Pancreas (tissue), 10 donors: ENCODE measurements around the gene FUT9. TPM values are rescaled to one million over a fixed set of nuclear protein-coding genes. Genes with fewer than 3 reads are reported as not detected.

Source experiments
- ATAC-seq, 4 donors: fragments of 200-7000 bp; cut with Tn5 transposase; one replicate each; pipeline versions ENCODE4 v1.8.0 to v1.9.1; 2020; ENCODE audit warnings: mild to moderate bottlenecking in 4 of 4, moderate library complexity in 4 of 4
- DNase-seq, 6 donors: peaks; one replicate each; pipeline ENCODE4 v3.0.0-alpha.2; 2020
- FAIRE-seq: peaks from 2 replicates; lab custom pipeline; 2012; peaks lifted over from hg19 to GRCh38; lab: Jason Lieb, UNC
- H3K27ac ChIP-seq, 4 donors: fragments of 200-600 bp; sonication (generic); 1 replicate in 3 of 4; 2 replicates in 1 of 4; pipeline versions ENCODE4 v1.5.0 to v1.8.0; 2020
- H3K27me3 ChIP-seq, 4 donors: fragments of 200-600 bp; one replicate each; pipeline ENCODE4 v1.8.0; 2021
- H3K36me3 ChIP-seq, 3 donors: fragments of 200-600 bp; sonication (generic) in 1 of 3; one replicate each; pipeline versions ENCODE4 v1.5.0 to v1.8.0; 2020 to 2021
- H3K4me1 ChIP-seq, 3 donors: fragments of 200-600 bp; one replicate each; pipeline ENCODE4 v1.8.0; 2021
- H3K4me3 ChIP-seq, 4 donors: fragments of 200-600 bp; sonication (generic) in 2 of 4; one replicate each; pipeline versions ENCODE4 v1.5.0 to v1.8.0; 2020 to 2021
- H3K9me3 ChIP-seq, 4 donors: fragments of 200-600 bp; one replicate each; pipeline ENCODE4 v1.8.0; 2021
- CTCF ChIP-seq, 4 donors: fragments of 200-600 bp; sonication (generic) in 3 of 4; IDR thresholded peaks; one replicate each; pipeline versions ENCODE4 v1.5.0 to v1.8.0; 2021; ENCODE audit warnings: antibody characterized with exemption in 4 of 4
- WGBS, 2 donors: extraction: QIAGEN DNeasy Blood & Tissue Kit; methylation state at CpG; one replicate each; pipeline ENCODE4 v1.1.7; 2013; 5-methylcytosine and 5-hydroxymethylcytosine counted together
- intact Hi-C, 3 donors: fragments of 100-400 bp; cut with DNase I; formaldehyde crosslinking; loops; one replicate each; pipeline versions ENCODE4 v1.11.1 to v1.14.2; 2022
- polyA plus RNA-seq, 2 donors: library from polyadenylated mRNA; stranded (reverse); fragments of 200-250 nt; gene quantifications; one replicate each; pipeline ENCODE4 v1.2.3, GENCODE V29; 2013
- total RNA-seq, 6 donors: library from RNA; stranded (reverse); fragmentation: NEBNext Ultra II Directional in 4 of 6; extraction: Animal tissue kit (Norgen Biotek cat#: 25700) in 4 of 6; gene quantifications; one replicate each; pipeline versions ENCODE4 v1.2.1 to v1.2.4, GENCODE V29; 2021 to 2023
- donor health status: healthy with polysubstance abuse.
- donor health status: DM: no; HTN: no; CAD: no; lungs with moderate emphysema.
- donor health status: DM: no; HTN: no; CAD: no.
- donor health status: control.
- donor health status: control.
- donor health status: Bipolar disorder and iron deficiency.
- donor health status: DM: yes; HTN: yes; CAD: no.
- donor health status: DM: no; HTN: no; CAD: no.
- donor health status: DM: no; HTN: no; CAD: no.
- donor health status: DM: yes; HTN: yes; CAD: no.

Gene FUT9
- total and polyA plus RNA-seq, 8 donors = 0.12 to 3.5 (median 1.2) TPM

- no peaks in the 10 kb centered on the region for H3K9me3 ChIP-seq
- no peaks in the 10 kb centered on the region for H3K27me3 ChIP-seq
- no peaks in the 10 kb centered on the region for H3K36me3 ChIP-seq
- no peak for FAIRE-seq
- no peak for ATAC-seq
- no peak overlapping the region for H3K4me3 ChIP-seq
- DNase-seq = no peak
- no peaks in the 10 kb centered on the region for H3K4me1 ChIP-seq
- intact Hi-C loops = no loop called here
- H3K27ac ChIP-seq = no peak overlapping the region
- TF ChIP-seq CTCF (IDR thresholded peaks at IDR 0.05) = no peak
Measured at GRCh38 chr6:96164802-96165201, 149.0 kb downstream of the FUT9 start.

- Histone ChIP-seq H3K4me3 (no peak overlapping the region), H3K4me1 (no peaks in the 10 kb centered on the region), H3K9me3 (no peaks in the 10 kb centered on the region), H3K27me3 (no peaks in the 10 kb centered on the region), H3K27ac (no peak overlapping the region), H3K36me3 (no peaks in the 10 kb centered on the region)
- TF ChIP-seq CTCF (IDR thresholded peaks at IDR 0.05) = no peak
- ATAC-seq = no peak
- intact Hi-C loops = no loop called here
- 73 to 86% methylated on average over 2 of the region's 2 CpGs for WGBS, 2 donors
- no peak for DNase-seq
- no peak for FAIRE-seq
Measured at GRCh38 chr6:96171112-96171511, 155.3 kb downstream of the FUT9 start.

- no peak for ATAC-seq
- peaks cover 0 to 4% (median 0%) of the 10 kb centered on the region in 3 donors for H3K4me1 ChIP-seq
- TF ChIP-seq CTCF (IDR thresholded peaks at IDR 0.05) = no peak
- intact Hi-C loops = no loop called here
- no peak for FAIRE-seq
- no peak overlapping the region for H3K4me3 ChIP-seq
- 3 to 7% methylated on average over 2 of the region's 2 CpGs for WGBS, 2 donors
- no peaks in the 10 kb centered on the region for H3K9me3 ChIP-seq
- no peak overlapping the region for H3K27ac ChIP-seq
- DNase-seq = no peak
- H3K36me3 ChIP-seq = no peaks in the 10 kb centered on the region
- no peaks in the 10 kb centered on the region for H3K27me3 ChIP-seq
Measured at GRCh38 chr6:96184798-96185197, 169.0 kb downstream of the FUT9 start.

DNA sequence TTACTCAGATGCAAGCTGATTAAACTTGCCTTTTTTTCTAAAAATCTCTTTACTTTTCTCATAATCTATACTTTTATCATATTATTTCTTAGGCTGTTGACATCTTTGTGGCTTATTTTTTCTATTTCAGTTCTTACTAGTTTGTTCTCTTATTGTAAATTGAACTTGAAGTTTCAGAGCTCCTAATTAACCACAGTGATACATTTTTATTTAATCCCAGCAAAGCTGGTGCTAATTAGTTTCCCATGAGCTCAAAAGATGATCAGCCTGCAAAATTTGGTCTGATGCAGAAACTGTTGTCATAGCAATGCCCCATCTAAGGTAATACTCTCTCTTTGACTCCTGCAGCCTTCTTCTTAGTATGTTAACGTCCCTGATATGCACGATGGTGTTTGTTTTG, 170.3 kb downstream of the FUT9 start:
- ATAC-seq (no peak), FAIRE-seq (no peak), DNase-seq (no peak)
- no peak overlapping the region for H3K27ac ChIP-seq
- WGBS, 2 donors = 42 to 55% methylated on average over 2 of the region's 2 CpGs
- H3K9me3 ChIP-seq = no peaks in the 10 kb centered on the region
- intact Hi-C loops = no loop called here
- no peak overlapping the region for H3K4me3 ChIP-seq
- no peaks in the 10 kb centered on the region for H3K27me3 ChIP-seq
- peaks cover 0 to 4% (median 0%) of the 10 kb centered on the region in 3 donors for H3K4me1 ChIP-seq
- H3K36me3 ChIP-seq = no peaks in the 10 kb centered on the region
- no peak for TF ChIP-seq CTCF (IDR thresholded peaks at IDR 0.05)

- intact Hi-C loops = no loop called here
Measured at GRCh38 chr6:96186516-96187195, 170.9 kb downstream of the FUT9 start.

More at GRCh38 chr6:96186516-96187195, 170.9 kb downstream of the FUT9 start:
- Histone ChIP-seq H3K36me3 (no peaks in the 10 kb centered on the region), H3K4me1 (peaks cover 0 to 4% (median 0%) of the 10 kb centered on the region in 3 donors), H3K27ac (no peak overlapping the region), H3K4me3 (no peak overlapping the region), H3K27me3 (no peaks in the 10 kb centered on the region), H3K9me3 (no peaks in the 10 kb centered on the region)
- no peak for TF ChIP-seq CTCF (IDR thresholded peaks at IDR 0.05)
- FAIRE-seq (no peak), DNase-seq (no peak), ATAC-seq (peak in 2 of 4 donors; percentile 25 to 28)
- WGBS, 2 donors = 18 to 24% methylated on average over 2 of the region's 2 CpGs
